ENCODE data around the gene GEMIN2. TPM values are rescaled to one million over a fixed set of nuclear protein-coding genes. Genes with fewer than 3 reads are reported as not detected.
"Not testable (repeated sequence)": the region's sequence is repeated elsewhere in the genome, so short reads cannot be mapped to it uniquely, and the experiment has no call there.

Gene GEMIN2
- total RNA-seq, 6 experiments from 2014 or later, result 6.6 to 9.6 (median 9.0) TPM

- Mint-ChIP-seq H3K27me3 (ENCODE audit: insufficient read depth) (no peaks in the 10 kb centered on the region), H3K27ac (peak within 1 kb of the TSS; percentile 92), H3K4me1 (ENCODE audit: low read depth) (peaks cover 40% of the 10 kb centered on the region), H3K36me3 (ENCODE audit: low read depth) (peaks cover 14% of the 10 kb centered on the region), H3K4me3 (peak within 1 kb of the TSS; percentile 95), H3K9me3 (no peaks in the 10 kb centered on the region)
- TF ChIP-seq CTCF (IDR thresholded peaks at IDR 0.05), result peak; percentile 26; the same call in 1 of the 2 replicates
- DNase-seq, result peak; percentile 73
Observed at GRCh38 chr14:39102969-39103957, 10.9 kb upstream of the GEMIN2 start, which contains the start of gene SEC23A. Gene SEC23A (minus strand): TSS chr14:39103235. CDS start chr14:39096118, 7,117 bp downstream.

DNA sequence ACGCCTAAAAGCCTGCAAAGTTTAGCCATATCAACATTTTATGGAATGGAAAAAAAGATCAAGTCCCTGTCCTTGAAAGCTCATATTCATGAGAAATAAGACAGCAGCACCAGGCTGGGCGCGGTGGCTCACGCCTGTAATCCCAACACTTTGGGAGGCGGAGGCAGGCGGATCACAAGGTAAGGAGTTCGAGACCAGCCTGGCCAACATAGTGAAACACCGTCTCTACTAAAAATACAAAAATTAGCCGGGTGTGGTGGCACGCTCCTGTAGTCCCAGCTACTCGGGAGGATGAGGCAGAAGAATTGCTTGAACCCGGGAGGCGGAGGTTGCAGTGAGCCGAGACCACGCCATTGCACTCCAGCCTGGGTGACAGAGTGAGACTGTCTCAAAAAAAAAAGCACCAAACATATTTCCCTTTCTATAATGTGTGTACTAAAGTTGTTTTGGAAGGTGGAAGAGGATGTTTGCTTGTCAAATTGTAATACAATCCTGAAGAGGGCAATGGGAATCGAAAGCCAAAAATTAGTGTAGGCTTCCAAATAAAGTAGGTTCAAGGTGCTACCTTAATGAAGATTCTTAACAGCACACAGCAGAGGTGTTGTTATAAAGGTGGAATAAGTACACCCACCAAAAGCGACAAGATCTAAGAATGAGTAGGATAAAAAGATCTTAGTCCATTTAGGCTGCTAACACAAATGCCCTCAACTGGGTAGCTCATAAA lies 9.9 kb upstream of the GEMIN2 start:
- peak overlapping the region; percentile 95 for H3K4me3 Mint-ChIP-seq
- not testable (repeated sequence) for H3K27me3 Mint-ChIP-seq (ENCODE audit: insufficient read depth)

GRCh38 chr14:39107591-39107996 lies 6.5 kb upstream of the GEMIN2 start:
- peak; percentile 35 for DNase-seq
- Mint-ChIP-seq H3K4me3 (no peak overlapping the region), H3K9me3 (no peaks in the 10 kb centered on the region), H3K27me3 (ENCODE audit: insufficient read depth) (no peaks in the 10 kb centered on the region), H3K4me1 (ENCODE audit: low read depth) (peaks cover 23% of the 10 kb centered on the region), H3K27ac (no peak overlapping the region), H3K36me3 (ENCODE audit: low read depth) (peaks cover 5% of the 10 kb centered on the region; the same call in 1 of the 2 replicates)
- peak; percentile 80 for TF ChIP-seq CTCF (IDR thresholded peaks at IDR 0.05)

More for the DNA sequence above, 9.9 kb upstream of the GEMIN2 start:
- not testable (repeated sequence) for H3K9me3 Mint-ChIP-seq, DNase-seq
- Mint-ChIP-seq H3K4me1 (ENCODE audit: low read depth) (peaks cover 38% of the 10 kb centered on the region), H3K36me3 (ENCODE audit: low read depth) (peaks cover 14% of the 10 kb centered on the region), H3K27ac (peak overlapping the region; percentile 92)

DNA sequence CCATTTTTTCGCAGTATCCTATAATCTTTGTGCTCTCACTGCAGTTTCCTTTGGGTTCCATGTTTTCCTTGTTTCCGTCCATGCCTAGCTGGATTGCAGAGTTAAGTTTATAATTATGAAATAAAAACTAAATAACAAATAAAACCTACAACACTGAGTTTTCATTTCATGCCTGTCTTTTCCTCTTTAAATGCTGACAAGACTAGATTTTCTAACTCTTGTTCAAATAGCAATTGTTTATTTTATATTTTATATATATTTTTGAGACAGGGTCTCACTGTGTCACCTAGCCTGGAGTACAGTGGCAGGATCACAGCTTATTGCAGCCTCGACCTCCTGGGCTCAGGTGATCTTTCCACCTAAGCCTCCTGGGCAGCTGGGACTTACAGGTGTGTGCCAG lies 5.3 kb upstream of the GEMIN2 start:
- Mint-ChIP-seq H3K36me3 (ENCODE audit: low read depth) (peaks cover 2% of the 10 kb centered on the region; the same call in 1 of the 2 replicates), H3K4me3 (no peak overlapping the region), H3K9me3 (no peaks in the 10 kb centered on the region), H3K4me1 (ENCODE audit: low read depth) (peaks cover 24% of the 10 kb centered on the region), H3K27me3 (ENCODE audit: insufficient read depth) (no peaks in the 10 kb centered on the region), H3K27ac (no peak overlapping the region)
- no peak for DNase-seq
- no peak for TF ChIP-seq CTCF (IDR thresholded peaks at IDR 0.05)

GRCh38 chr14:39109893-39110715 lies 4.0 kb upstream of the GEMIN2 start:
- TF ChIP-seq CTCF (IDR thresholded peaks at IDR 0.05), result no peak
- Mint-ChIP-seq H3K27ac (peak overlapping the region; percentile 12; the same call in 1 of the 2 replicates), H3K4me3 (peak overlapping the region; percentile 56; the same call in 1 of the 2 replicates), H3K27me3 (ENCODE audit: insufficient read depth) (no peaks in the 10 kb centered on the region; the same call in 1 of the 2 replicates), H3K4me1 (ENCODE audit: low read depth) (peaks cover 21% of the 10 kb centered on the region), H3K36me3 (ENCODE audit: low read depth) (no peaks in the 10 kb centered on the region), H3K9me3 (no peaks in the 10 kb centered on the region)
- no peak for DNase-seq
